Measurements from ENCODE around the gene CYBA. TPM values are rescaled to one million over a fixed set of nuclear protein-coding genes. Genes with fewer than 3 reads are reported as not detected.
A peak's percentile ranks its signal among the peaks of the same experiment; 100 is the strongest.
"Not testable (repeated sequence)": the region's sequence is repeated elsewhere in the genome, so short reads cannot be mapped to it uniquely, and the experiment has no call there.

The CYBA gene
- total RNA-seq, 4 donors from 2014 or later = 258 to 306 (median 291) TPM

DNA sequence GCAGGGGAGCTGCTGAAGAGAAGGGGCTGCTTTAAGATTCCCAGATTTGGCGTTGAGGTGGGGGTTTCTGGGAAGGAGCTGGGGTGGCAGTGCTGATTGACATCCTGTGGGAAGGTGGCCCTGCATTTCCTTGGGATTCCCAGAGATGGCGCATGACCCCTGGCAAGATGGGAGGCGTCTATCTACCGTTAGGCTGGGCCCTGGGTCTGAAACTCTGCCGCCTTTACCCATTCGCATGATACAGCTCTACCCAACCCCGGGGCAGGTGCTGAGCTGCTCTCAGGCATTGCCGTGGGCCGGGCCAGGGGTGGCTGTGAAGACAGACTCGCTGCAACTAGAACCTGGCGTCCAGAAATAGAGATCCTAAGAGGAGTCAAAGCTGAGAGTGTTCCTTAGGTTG, 21.9 kb upstream of the CYBA start:
- Histone ChIP-seq H3K27ac (no peak overlapping the region), H3K36me3 (no peaks in the 10 kb centered on the region), H3K9me3 (no peaks in the 10 kb centered on the region), H3K4me3 (no peak overlapping the region), H3K27me3 (no peaks in the 10 kb centered on the region), H3K4me1 (no peaks in the 10 kb centered on the region)
- intact Hi-C loops (cut with DNase I; ENCODE audit: low total_unique reads) (no loop called here), in situ Hi-C loops (cut with MboI; ENCODE audit: low pct_ligation_motif_present in 1 of 4, low pct_unique_long_range_greater_than_20kb in 1 of 4, low sequenced_read_pairs in 3 of 4) (no loop called here)
- DNase-seq = no peak
- no peak for TF ChIP-seq POLR2A (IDR thresholded peaks at IDR 0.05)
- TF ChIP-seq, protein P1, sequence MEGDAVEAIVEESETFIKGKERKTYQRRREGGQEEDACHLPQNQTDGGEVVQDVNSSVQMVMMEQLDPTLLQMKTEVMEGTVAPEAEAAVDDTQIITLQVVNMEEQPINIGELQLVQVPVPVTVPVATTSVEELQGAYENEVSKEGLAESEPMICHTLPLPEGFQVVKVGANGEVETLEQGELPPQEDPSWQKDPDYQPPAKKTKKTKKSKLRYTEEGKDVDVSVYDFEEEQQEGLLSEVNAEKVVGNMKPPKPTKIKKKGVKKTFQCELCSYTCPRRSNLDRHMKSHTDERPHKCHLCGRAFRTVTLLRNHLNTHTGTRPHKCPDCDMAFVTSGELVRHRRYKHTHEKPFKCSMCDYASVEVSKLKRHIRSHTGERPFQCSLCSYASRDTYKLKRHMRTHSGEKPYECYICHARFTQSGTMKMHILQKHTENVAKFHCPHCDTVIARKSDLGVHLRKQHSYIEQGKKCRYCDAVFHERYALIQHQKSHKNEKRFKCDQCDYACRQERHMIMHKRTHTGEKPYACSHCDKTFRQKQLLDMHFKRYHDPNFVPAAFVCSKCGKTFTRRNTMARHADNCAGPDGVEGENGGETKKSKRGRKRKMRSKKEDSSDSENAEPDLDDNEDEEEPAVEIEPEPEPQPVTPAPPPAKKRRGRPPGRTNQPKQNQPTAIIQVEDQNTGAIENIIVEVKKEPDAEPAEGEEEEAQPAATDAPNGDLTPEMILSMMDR (IDR thresholded peaks at IDR 0.05) = peak in 4 of 5 experiments; percentile 6 to 33 (median 29)
- 53% methylated on average over 11 of the region's 11 CpGs; no CpG with 5 or more reads in 1 of the 2 donors for WGBS, 2 donors (ENCODE audit: low coverage in 1 of 2)

DNA sequence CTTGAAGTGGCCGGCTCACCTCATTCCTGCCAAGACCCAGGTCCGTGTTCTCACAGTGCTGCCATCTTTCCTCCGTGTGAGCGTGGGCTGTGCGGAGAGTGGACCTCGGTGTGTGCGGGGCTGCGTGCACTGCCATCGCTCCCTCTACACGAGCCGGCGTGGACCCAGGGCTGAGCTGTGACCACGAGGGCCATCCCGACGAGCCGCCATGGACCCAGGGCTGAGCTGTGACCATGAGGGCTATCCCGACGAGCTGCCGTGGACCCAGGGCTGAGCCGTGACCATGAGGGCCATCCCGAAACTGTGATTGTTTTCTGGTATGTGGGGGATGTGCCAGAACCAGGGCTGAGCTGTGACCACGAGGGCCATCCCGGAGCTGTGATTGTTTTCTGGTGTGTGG, 21.0 kb upstream of the CYBA start:
- H3K4me1 ChIP-seq = no peaks in the 10 kb centered on the region
- no peaks in the 10 kb centered on the region for H3K36me3 ChIP-seq
- 93% methylated on average over 23 of the region's 23 CpGs; no CpG with 5 or more reads in 1 of the 2 donors for WGBS, 2 donors (ENCODE audit: low coverage in 1 of 2)
- in situ Hi-C loops (cut with MboI; ENCODE audit: low pct_ligation_motif_present in 1 of 4, low pct_unique_long_range_greater_than_20kb in 1 of 4, low sequenced_read_pairs in 3 of 4) (no loop called here), intact Hi-C loops (cut with DNase I; ENCODE audit: low total_unique reads) (no loop called here)
- no peak overlapping the region for H3K27ac ChIP-seq
- TF ChIP-seq, protein P1 (IDR thresholded peaks at IDR 0.05) = no peak
- TF ChIP-seq POLR2A (IDR thresholded peaks at IDR 0.05) = no peak
- TF ChIP-seq EP300 (IDR thresholded peaks at IDR 0.05; ENCODE audit: low read depth) = no peak
- no peak for TF ChIP-seq POLR2AphosphoS5 (IDR thresholded peaks at IDR 0.05)
- no peaks in the 10 kb centered on the region for H3K9me3 ChIP-seq
- no peaks in the 10 kb centered on the region for H3K27me3 ChIP-seq
- no peak for DNase-seq
- H3K4me3 ChIP-seq = no peak overlapping the region

DNA sequence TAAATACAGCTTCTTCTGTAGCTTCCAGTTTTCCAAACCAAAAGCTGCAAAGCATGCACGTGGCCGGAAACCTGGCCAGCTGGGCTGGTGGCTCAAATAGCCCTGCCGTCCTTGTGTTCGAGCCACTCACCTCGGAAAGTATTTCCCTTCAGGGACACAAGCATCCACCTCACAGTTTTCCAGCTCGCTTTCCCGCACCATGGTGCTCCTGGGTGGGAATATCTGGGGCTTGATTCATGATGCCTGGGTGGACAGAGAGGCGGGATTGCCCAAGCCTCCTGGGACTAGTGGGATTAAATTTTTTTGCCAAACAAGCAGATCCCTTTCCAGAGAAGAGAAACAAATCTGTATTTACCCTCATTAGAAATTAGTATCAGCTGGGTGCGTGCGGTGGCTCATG, 19.1 kb upstream of the CYBA start:
- no peak overlapping the region for H3K27ac ChIP-seq
- H3K36me3 ChIP-seq = no peaks in the 10 kb centered on the region
- intact Hi-C loops (cut with DNase I; ENCODE audit: low total_unique reads) (no loop called here), in situ Hi-C loops (cut with MboI; ENCODE audit: low pct_ligation_motif_present in 1 of 4, low pct_unique_long_range_greater_than_20kb in 1 of 4, low sequenced_read_pairs in 3 of 4) (no loop called here)
- no peak for DNase-seq
- H3K9me3 ChIP-seq = no peaks in the 10 kb centered on the region
- H3K4me1 ChIP-seq = no peaks in the 10 kb centered on the region
- H3K27me3 ChIP-seq = no peaks in the 10 kb centered on the region
- TF ChIP-seq POLR2AphosphoS5 (IDR thresholded peaks at IDR 0.05) (no peak), EP300 (IDR thresholded peaks at IDR 0.05; ENCODE audit: low read depth) (no peak), POLR2A (IDR thresholded peaks at IDR 0.05) (no peak)
- TF ChIP-seq, protein P1 (IDR thresholded peaks at IDR 0.05) = no peak
- no peak overlapping the region for H3K4me3 ChIP-seq
- 60 to 86% methylated on average over 1 to 10 of the region's 10 CpGs for WGBS, 2 donors (ENCODE audit: low coverage in 1 of 2)

- H3K4me3 ChIP-seq; H3K9me3 ChIP-seq; intact Hi-C loops (cut with DNase I; ENCODE audit: low total_unique reads); H3K36me3 ChIP-seq; DNase-seq; in situ Hi-C loops (cut with MboI; ENCODE audit: low pct_ligation_motif_present in 1 of 4, low pct_unique_long_range_greater_than_20kb in 1 of 4, low sequenced_read_pairs in 3 of 4); H3K4me1 ChIP-seq; H3K27me3 ChIP-seq; H3K27ac ChIP-seq: not testable (repeated sequence)
- 87 to 90% methylated on average over 3 to 8 of the region's 8 CpGs for WGBS, 2 donors (ENCODE audit: low coverage in 1 of 2)
Measured at GRCh38 chr16:88669493-88669892, 18.6 kb upstream of the CYBA start.

DNA sequence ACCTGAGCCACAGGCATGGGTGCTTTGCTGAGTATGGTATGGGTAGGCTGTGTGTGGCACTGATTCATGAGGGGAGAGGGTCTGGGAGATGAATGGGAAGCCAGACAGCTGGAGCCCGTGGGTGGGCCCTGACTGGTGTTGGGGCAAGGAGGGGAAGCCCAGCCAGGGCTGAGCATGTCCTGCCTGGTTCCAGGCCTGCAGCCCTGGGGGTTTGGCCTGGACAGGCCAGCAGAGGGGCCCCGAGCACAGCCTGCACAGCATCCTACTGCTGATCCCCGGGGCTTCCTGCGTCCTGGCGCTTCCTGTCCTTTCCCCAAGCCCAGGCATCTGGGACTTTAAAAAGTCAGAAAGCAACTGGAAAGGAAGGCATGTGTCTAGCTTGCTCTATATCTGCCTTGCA, 16.6 kb upstream of the CYBA start:
- in situ Hi-C loops (cut with MboI; ENCODE audit: low pct_ligation_motif_present in 1 of 4, low pct_unique_long_range_greater_than_20kb in 1 of 4, low sequenced_read_pairs in 3 of 4) = no loop called here
- H3K9me3 ChIP-seq = no peaks in the 10 kb centered on the region
- H3K4me3 ChIP-seq = no peak overlapping the region
- DNase-seq = no peak
- H3K27ac ChIP-seq = no peak overlapping the region
- 77% methylated on average over 5 of the region's 5 CpGs; no CpG with 5 or more reads in 1 of the 2 donors for WGBS, 2 donors (ENCODE audit: low coverage in 1 of 2)
- intact Hi-C loops (cut with DNase I; ENCODE audit: low total_unique reads) = no loop called here
- H3K36me3 ChIP-seq = no peaks in the 10 kb centered on the region
- peaks cover 0 to 7% (median 6%) of the 10 kb centered on the region in 4 donors for H3K4me1 ChIP-seq
- no peaks in the 10 kb centered on the region for H3K27me3 ChIP-seq
- TF ChIP-seq, protein P1 (IDR thresholded peaks at IDR 0.05) = no peak
- TF ChIP-seq POLR2AphosphoS5 (IDR thresholded peaks at IDR 0.05) (no peak), POLR2A (IDR thresholded peaks at IDR 0.05) (no peak), EP300 (IDR thresholded peaks at IDR 0.05; ENCODE audit: low read depth) (no peak)

Measured in transverse colon (tissue), 4 donors.